Endodermal cell (in vitro differentiated cells): Measurements from ENCODE around the gene SMC1B. TPM values are rescaled to one million over a fixed set of nuclear protein-coding genes. Genes with fewer than 3 reads are reported as not detected.

ENCODE experiments used
- DNase-seq: peaks from one replicate; pipeline ENCODE4 v3.0.0-alpha.2; 2017
- H3K27ac ChIP-seq: 2 replicates; pipeline ENCODE4 v1.5.1; 2013; ENCODE audit warnings: mild to moderate bottlenecking, low read depth, low read length, moderate library complexity
- H3K27me3 ChIP-seq: 2 replicates; pipeline ENCODE4 v1.6.1; 2013; ENCODE audit warnings: mild to moderate bottlenecking, low read length, moderate library complexity; ENCODE audit not compliant: insufficient read depth, control insufficient read depth, poor library complexity, severe bottlenecking
- H3K36me3 ChIP-seq: 2 replicates; pipeline ENCODE4 v1.7.0; 2013; ENCODE audit warnings: mild to moderate bottlenecking, low read length, moderate library complexity; ENCODE audit not compliant: control insufficient read depth, insufficient read depth
- H3K4me1 ChIP-seq: one replicate; pipeline ENCODE4 v1.7.0; 2013; ENCODE audit warnings: low read length; ENCODE audit not compliant: control insufficient read depth, insufficient read depth
- H3K4me3 ChIP-seq: 2 replicates; pipeline ENCODE4 v1.5.1; 2013; ENCODE audit warnings: mild to moderate bottlenecking, low read length, moderate library complexity
- H3K9ac ChIP-seq: 2 replicates; pipeline ENCODE4 v1.6.1; 2013; ENCODE audit warnings: mild to moderate bottlenecking, low read length, moderate library complexity; ENCODE audit not compliant: poor library complexity, severe bottlenecking; ENCODE audit errors: extremely low read depth
- H3K9me3 ChIP-seq: 2 replicates; pipeline ENCODE4 v1.6.1; 2013; ENCODE audit warnings: mild to moderate bottlenecking, low read length, moderate library complexity; ENCODE audit not compliant: control insufficient read depth
- H3K27ac Mint-ChIP-seq: 2 replicates; pipeline ENCODE4 v1.8.0; 2020; ENCODE audit warnings: mixed read lengths
- H3K27me3 Mint-ChIP-seq: 2 replicates; pipeline ENCODE4 v1.8.0; 2021; ENCODE audit warnings: mild to moderate bottlenecking, mixed read lengths; ENCODE audit not compliant: insufficient read depth
- H3K36me3 Mint-ChIP-seq: 2 replicates; pipeline ENCODE4 v1.8.0; 2020; ENCODE audit warnings: low read depth, mixed read lengths
- H3K4me1 Mint-ChIP-seq: 2 replicates; pipeline ENCODE4 v1.8.0; 2020; ENCODE audit warnings: mixed read lengths
- H3K4me3 Mint-ChIP-seq: 2 replicates; pipeline ENCODE4 v1.8.0; 2020; ENCODE audit warnings: mild to moderate bottlenecking, moderate library complexity, mixed read lengths
- H3K9me3 Mint-ChIP-seq: 2 replicates; pipeline ENCODE4 v1.8.0; 2020; ENCODE audit warnings: mild to moderate bottlenecking, mixed read lengths
- WGBS, 2 experiments: methylation state at CpG; one replicate each; pipeline versions ENCODE4 v1.1.5 to v1.1.7; 2013; ENCODE audit warnings: missing lambda C conversion rate in 2 of 2, mixed read lengths in 1 of 2; ENCODE audit not compliant: insufficient coverage in 1 of 2, insufficient read length in 1 of 2; 5-methylcytosine and 5-hydroxymethylcytosine counted together
- total RNA-seq, 2 donors: library from RNA; stranded (reverse); fragmentation: NEBNext Ultra II Directional in 1 of 2; extraction: Animal tissue kit (Norgen Biotek cat#: 25700) in 1 of 2; gene quantifications; 2 replicates in 1 of 2; 3 replicates in 1 of 2; pipeline ENCODE4 v1.2.1, GENCODE V29; 2021
- TF ChIP-seq, protein P1 (sequence below): fragments of 200-600 bp; sonication (generic); conservative IDR thresholded peaks from 2 replicates; pipeline ENCODE4 v1.5.0; 2021; ENCODE audit warnings: antibody characterized with exemption, mild to moderate bottlenecking

Gene SMC1B
- total RNA-seq, 2 donors from 2014 or later, result 0.11 TPM; not detected in 1

DNA sequence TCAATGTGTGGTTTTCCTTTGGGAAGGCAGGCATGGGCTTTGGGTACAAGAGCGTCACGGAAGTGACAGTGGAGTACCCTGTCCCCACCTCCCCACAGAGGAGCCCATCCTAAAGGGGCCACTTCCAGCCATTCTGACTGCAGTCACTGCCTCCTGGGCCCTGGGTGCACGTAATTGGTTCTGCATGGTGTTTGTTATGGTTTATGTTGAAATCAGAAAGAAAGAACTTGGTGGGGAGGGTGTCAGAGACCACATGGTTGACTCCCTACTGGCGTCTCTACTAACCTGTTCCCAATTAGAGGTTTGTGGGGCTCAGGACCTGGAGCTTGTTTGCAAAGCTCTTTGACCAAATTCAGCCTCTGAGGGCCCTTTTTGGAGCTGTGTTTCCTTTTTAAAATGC, 40.9 kb upstream of the SMC1B start:
- no peaks in the 10 kb centered on the region for H3K36me3 ChIP-seq

DNA sequence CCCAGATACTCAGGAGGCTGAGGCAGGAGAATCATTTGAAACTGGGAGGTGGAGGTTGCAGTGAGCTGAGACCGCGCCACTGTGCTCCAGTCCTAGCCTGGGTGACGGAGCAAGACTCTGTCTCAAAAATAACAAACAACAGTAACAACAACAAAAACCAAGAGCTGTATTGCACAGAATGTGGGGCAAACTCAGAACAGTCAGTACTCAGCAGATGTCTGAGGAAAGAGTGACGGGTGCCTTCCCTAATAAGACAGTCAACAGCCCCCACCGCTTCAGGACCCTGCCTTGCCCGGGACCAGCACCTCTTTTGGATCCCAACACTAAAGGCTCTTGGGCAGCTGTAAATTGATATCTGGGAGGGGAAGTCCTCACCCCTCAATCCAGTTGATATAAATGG, 40.4 kb upstream of the SMC1B start:
- Histone ChIP-seq H3K36me3 (no peaks in the 10 kb centered on the region), H3K4me1 (no peaks in the 10 kb centered on the region), H3K4me3 (no peak overlapping the region), H3K9ac (no peak overlapping the region), H3K27me3 (no peaks in the 10 kb centered on the region), H3K27ac (no peak overlapping the region), H3K9me3 (no peaks in the 10 kb centered on the region)
- TF ChIP-seq, protein P1, sequence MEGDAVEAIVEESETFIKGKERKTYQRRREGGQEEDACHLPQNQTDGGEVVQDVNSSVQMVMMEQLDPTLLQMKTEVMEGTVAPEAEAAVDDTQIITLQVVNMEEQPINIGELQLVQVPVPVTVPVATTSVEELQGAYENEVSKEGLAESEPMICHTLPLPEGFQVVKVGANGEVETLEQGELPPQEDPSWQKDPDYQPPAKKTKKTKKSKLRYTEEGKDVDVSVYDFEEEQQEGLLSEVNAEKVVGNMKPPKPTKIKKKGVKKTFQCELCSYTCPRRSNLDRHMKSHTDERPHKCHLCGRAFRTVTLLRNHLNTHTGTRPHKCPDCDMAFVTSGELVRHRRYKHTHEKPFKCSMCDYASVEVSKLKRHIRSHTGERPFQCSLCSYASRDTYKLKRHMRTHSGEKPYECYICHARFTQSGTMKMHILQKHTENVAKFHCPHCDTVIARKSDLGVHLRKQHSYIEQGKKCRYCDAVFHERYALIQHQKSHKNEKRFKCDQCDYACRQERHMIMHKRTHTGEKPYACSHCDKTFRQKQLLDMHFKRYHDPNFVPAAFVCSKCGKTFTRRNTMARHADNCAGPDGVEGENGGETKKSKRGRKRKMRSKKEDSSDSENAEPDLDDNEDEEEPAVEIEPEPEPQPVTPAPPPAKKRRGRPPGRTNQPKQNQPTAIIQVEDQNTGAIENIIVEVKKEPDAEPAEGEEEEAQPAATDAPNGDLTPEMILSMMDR, result no peak
- 93 to 95% methylated on average over 3 to 6 of the region's 6 CpGs for WGBS, 2 experiments
- Mint-ChIP-seq H3K9me3 (no peaks in the 10 kb centered on the region), H3K27ac (no peak overlapping the region), H3K4me3 (no peak overlapping the region), H3K36me3 (no peaks in the 10 kb centered on the region), H3K4me1 (no peaks in the 10 kb centered on the region), H3K27me3 (peaks cover 1% of the 10 kb centered on the region)
- no peak for DNase-seq

More for the DNA sequence above, 40.9 kb upstream of the SMC1B start:
- H3K27ac ChIP-seq, result no peak overlapping the region
- 97 to 100% methylated on average over 2 to 4 of the region's 4 CpGs for WGBS, 2 experiments
- Mint-ChIP-seq H3K36me3 (no peaks in the 10 kb centered on the region), H3K9me3 (no peaks in the 10 kb centered on the region), H3K4me3 (no peak overlapping the region), H3K4me1 (no peaks in the 10 kb centered on the region), H3K27ac (no peak overlapping the region), H3K27me3 (peaks cover 1% of the 10 kb centered on the region)
- DNase-seq, result no peak
- no peaks in the 10 kb centered on the region for H3K4me1 ChIP-seq
- TF ChIP-seq, protein P1, result no peak
- no peak overlapping the region for H3K4me3 ChIP-seq
- no peaks in the 10 kb centered on the region for H3K9me3 ChIP-seq
- no peak overlapping the region for H3K9ac ChIP-seq
- H3K27me3 ChIP-seq, result no peaks in the 10 kb centered on the region

DNA sequence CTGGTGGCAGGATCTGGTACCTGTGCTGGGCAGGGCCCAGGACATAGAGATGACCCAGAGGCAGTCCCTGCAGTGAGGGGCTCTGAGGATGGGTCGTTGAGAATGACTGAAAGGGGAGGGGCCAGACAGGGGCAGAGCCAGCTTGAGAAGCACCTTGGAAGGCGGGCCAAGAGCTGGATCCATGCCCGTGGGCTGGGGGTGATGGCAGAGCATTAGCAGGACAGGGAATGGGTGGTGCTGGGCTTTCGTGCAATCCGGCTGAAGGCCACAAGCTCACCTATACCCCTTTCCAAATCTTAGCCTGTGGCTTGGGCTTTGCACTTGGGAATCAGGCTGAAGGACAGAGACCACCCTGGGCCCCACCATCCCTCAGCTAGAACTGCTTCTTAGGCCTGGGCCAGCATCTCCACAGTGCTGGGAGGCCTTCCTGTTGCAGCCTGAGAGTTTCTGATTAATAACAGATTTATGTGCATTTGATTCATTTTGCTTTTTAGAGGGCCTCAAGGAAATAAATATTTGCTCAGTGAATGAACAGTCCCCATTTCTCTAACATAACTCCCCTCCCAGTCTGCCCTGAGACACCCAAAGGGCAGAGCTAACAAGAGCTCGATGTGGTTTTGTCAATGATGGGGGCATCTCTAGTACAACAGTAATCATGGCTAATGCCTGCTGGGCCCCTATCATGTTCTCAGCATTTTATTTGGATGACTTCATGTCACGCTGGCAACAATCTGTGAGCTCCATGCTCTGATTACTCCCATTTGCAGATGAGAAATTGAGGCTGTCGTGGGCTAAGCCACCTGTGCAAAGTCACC, 39.4 kb upstream of the SMC1B start:
- Histone ChIP-seq H3K4me1 (no peaks in the 10 kb centered on the region), H3K36me3 (no peaks in the 10 kb centered on the region), H3K27me3 (no peaks in the 10 kb centered on the region), H3K9me3 (no peaks in the 10 kb centered on the region), H3K27ac (no peak overlapping the region), H3K4me3 (no peak overlapping the region), H3K9ac (no peak overlapping the region)
- TF ChIP-seq, protein P1, result no peak
- no peak for DNase-seq
- Mint-ChIP-seq H3K36me3 (no peaks in the 10 kb centered on the region), H3K4me1 (no peaks in the 10 kb centered on the region), H3K9me3 (no peaks in the 10 kb centered on the region), H3K27me3 (peaks cover 1% of the 10 kb centered on the region), H3K4me3 (no peak overlapping the region), H3K27ac (no peak overlapping the region)
- WGBS, 2 experiments, result 83 to 87% methylated on average over 2 to 8 of the region's 8 CpGs
